NB4 (cell line): ENCODE data around the gene ZCCHC24.

ENCODE experiments used
- CTCF ChIP-seq: IDR thresholded peaks from one replicate; pipeline ENCODE4 v1.5.1; 2012; ENCODE audit warnings: low read depth, low read length
- MAX ChIP-seq: IDR thresholded peaks from 2 replicates; pipeline ENCODE4 v1.6.1; 2011; ENCODE audit warnings: low read depth, low read length
- POLR2A ChIP-seq: IDR thresholded peaks from 2 replicates; pipeline ENCODE4 v1.6.1; 2011; ENCODE audit warnings: mild to moderate bottlenecking; ENCODE audit not compliant: insufficient read length; ENCODE audit errors: extremely low read depth

DNA sequence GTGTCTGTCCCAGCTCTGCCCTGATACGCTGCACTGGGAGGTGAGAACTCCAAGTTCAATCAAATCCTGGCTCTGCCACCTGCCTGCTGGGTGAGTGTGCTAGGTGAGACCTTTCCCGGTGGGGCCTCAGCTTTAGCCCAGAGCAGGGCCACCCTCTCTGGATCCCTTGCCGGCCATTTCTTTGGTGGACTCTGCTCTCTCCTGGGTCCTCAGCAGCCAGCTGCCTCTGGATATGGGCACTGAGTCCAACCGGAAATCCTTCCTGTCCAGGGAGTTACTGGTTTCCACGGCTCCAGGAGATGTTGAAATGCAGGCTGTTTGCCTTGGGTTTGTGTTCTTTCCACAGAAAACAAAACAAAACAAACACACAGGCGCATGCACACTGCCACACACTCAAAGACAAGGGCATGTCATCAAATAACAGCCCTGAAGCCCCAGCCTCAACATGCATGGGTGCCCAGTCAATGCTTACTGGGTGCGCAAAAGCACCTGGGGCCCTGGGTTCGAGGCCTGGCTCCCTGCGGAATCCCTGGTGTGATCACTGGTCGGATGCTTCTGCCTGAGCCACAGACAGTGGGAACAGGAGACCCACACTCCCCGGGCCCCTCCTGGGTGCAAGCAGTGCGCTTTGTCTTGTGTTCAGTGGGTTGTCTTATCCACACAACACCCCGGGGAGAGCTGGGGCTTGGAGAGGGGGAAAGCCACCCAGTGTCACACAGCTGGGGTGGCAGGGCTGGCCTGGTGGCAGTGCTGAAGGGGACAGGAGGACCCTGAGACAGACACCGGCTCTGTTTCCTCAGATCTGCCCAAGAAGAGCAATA, 65.1 kb downstream of the ZCCHC24 start:
- no peak for TF ChIP-seq CTCF
- no peak for TF ChIP-seq POLR2A
- no peak for TF ChIP-seq MAX
